Stimulated activated CD4-positive, alpha-beta T cell treated with anti-CD3 and anti-CD28 coated beads, Interleukin-1b, Interleukin-23, amount 100 ng/mL, for 48 hours (primary cell): Measurements from ENCODE around the gene RFESD.

Experiments
- DNase-seq: peaks from one replicate; pipeline ENCODE4 v3.0.0-alpha.2; 2020

The RFESD gene

GRCh38 chr5:95646569-95647431 lies at the start of gene RFESD:
TSS of gene RFESD (plus strand) at chr5:95646777. CDS start at chr5:95652272, 5,495 bp downstream.
- peak; percentile 96 for DNase-seq

- DNase-seq: no peak
Measured at GRCh38 chr5:95599252-95599651, 47.3 kb upstream of the RFESD start.

GRCh38 chr5:95600557-95600956 lies 46.0 kb upstream of the RFESD start:
- DNase-seq: no peak

GRCh38 chr5:95605786-95606185 lies 40.8 kb upstream of the RFESD start:
- no peak for DNase-seq

GRCh38 chr5:95606419-95606818 lies 40.2 kb upstream of the RFESD start:
- no peak for DNase-seq

GRCh38 chr5:95609711-95610110 lies 36.9 kb upstream of the RFESD start:
- DNase-seq: no peak

GRCh38 chr5:95610546-95610945 lies 36.0 kb upstream of the RFESD start:
- DNase-seq: no peak

- no peak for DNase-seq
Measured at GRCh38 chr5:95611396-95611795, 35.2 kb upstream of the RFESD start.

- no peak for DNase-seq
Measured at GRCh38 chr5:95613514-95613913, 33.1 kb upstream of the RFESD start.

GRCh38 chr5:95615164-95615467 lies 31.5 kb upstream of the RFESD start:
- DNase-seq: no peak

GRCh38 chr5:95617057-95617456 lies 29.5 kb upstream of the RFESD start:
- no peak for DNase-seq

- DNase-seq: no peak
Measured at GRCh38 chr5:95619096-95619495, 27.5 kb upstream of the RFESD start.

- no peak for DNase-seq
Measured at GRCh38 chr5:95619514-95620029, 27.0 kb upstream of the RFESD start.

- DNase-seq: peak; percentile 68
Measured at GRCh38 chr5:95620030-95620869, 26.3 kb upstream of the RFESD start, which contains the start of gene GPR150. TSS of gene GPR150 (plus strand) at chr5:95620087. CDS start at chr5:95620276, 189 bp downstream.

GRCh38 chr5:95620870-95621838 lies 25.4 kb upstream of the RFESD start:
- DNase-seq: peak; percentile 49

- DNase-seq: no peak
Measured at GRCh38 chr5:95621839-95622629, 24.5 kb upstream of the RFESD start.

- DNase-seq: no peak
Measured at GRCh38 chr5:95623706-95624105, 22.9 kb upstream of the RFESD start.

GRCh38 chr5:95624368-95624767 lies 22.2 kb upstream of the RFESD start:
- DNase-seq: no peak

GRCh38 chr5:95626701-95627100 lies 19.9 kb upstream of the RFESD start:
- no peak for DNase-seq

- no peak for DNase-seq
Measured at GRCh38 chr5:95627971-95628810, 18.4 kb upstream of the RFESD start.

- no peak for DNase-seq
Measured at GRCh38 chr5:95628933-95629332, 17.6 kb upstream of the RFESD start.
